Erythroblast (primary cell): ENCODE results near the gene HCN4.

Experiments used
- GATA1 ChIP-seq: IDR thresholded peaks from 2 replicates; pipeline ENCODE4 v1.6.1; 2011; ENCODE audit warnings: low read depth, mild to moderate bottlenecking, control low read depth, low read length, moderate library complexity
- POLR2A ChIP-seq: IDR thresholded peaks from 2 replicates; pipeline ENCODE4 v1.6.1; 2011; ENCODE audit warnings: mild to moderate bottlenecking, low read length

DNA sequence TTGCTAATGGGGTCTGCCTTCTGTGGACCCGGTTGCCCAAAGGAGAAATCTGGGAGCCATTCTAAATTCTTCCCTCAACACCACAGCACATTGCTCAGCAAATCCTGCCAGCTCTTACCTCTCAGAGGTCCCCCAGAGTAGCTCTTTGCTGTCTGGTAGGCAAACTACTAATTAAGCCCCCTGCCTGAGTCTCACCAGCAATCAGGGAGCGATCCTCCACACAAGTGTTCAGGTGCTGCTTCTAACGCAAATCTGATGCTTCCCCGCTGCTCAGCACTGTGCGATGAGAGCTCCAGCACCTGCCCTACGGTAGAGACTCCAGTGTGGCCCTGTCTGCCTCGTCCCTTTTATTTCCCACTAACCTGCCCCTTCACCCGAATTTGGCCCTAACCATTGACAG is 60.5 kb downstream of the HCN4 start:
- TF ChIP-seq POLR2A: no peak
- TF ChIP-seq GATA1: no peak
